HG03378 (cell line): ENCODE measurements around the gene RASA3.
"Not testable (repeated sequence)": the region's sequence is repeated elsewhere in the genome, so short reads cannot be mapped to it uniquely, and the experiment has no call there.

Experiments
- ATAC-seq: cut with Tn5 transposase; IDR thresholded peaks from one replicate; pipeline ENCODE4 v1.9.1; 2021; ENCODE audit warnings: mild to moderate bottlenecking, moderate library complexity; ENCODE audit not compliant: unreplicated experiment

The RASA3 gene

DNA sequence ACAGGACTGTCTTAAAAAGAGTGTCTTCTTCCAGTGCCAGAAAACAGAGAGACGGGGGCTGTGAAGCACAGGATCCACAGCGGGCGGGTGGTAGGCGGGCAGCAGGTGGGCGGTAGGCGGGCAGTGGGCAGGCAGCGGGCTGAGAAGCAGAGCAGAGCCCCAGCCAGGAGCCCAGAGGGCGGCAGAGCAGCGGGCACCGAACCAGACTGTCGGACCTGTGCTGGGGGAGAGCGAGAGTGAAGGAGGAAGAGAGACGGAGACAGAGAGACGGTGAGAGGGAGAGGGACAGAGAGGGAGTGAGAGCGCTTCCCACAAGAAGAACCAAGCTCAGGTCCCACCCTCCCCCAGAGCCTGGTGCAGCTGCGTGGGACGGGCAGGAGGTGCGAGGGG lies 30.3 kb downstream of the RASA3 start:
- ATAC-seq: no peak

DNA sequence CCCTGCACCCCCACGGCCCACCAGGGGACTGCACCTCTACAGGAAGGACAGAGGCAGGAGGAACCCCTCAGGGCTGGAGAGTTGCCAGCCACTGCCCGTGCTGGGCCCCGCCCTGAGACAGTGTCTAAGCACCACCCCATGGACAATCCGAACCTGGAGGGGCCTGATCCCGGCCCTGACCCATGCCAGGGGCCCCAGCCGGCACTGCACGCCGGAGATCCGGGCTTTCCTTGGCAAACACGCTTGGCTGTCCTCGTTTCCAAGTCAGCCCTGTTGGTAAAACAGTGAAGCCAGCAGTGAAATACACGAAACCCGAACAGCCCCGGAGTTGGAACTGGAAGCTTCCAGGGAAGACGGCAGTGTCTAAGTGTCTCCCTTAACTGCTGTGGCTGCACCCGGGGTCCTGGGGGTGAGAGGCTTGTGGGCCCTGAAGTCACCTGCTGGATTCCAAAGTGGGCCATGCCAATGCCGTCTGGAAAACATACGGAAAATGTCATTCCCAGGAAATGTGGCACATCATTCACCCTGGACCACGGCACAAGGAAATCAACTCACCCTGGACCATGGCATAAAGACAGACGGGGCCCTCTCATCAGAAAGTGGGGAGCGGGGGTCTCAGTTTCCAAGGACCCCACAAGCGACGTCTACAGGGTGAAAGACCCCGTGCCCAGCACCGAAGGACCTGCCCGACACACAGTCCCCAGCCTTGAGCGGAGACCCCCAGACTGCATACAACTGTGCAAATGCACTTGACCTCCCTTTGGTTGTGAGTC lies 30.9 kb downstream of the RASA3 start:
- no peak for ATAC-seq

DNA sequence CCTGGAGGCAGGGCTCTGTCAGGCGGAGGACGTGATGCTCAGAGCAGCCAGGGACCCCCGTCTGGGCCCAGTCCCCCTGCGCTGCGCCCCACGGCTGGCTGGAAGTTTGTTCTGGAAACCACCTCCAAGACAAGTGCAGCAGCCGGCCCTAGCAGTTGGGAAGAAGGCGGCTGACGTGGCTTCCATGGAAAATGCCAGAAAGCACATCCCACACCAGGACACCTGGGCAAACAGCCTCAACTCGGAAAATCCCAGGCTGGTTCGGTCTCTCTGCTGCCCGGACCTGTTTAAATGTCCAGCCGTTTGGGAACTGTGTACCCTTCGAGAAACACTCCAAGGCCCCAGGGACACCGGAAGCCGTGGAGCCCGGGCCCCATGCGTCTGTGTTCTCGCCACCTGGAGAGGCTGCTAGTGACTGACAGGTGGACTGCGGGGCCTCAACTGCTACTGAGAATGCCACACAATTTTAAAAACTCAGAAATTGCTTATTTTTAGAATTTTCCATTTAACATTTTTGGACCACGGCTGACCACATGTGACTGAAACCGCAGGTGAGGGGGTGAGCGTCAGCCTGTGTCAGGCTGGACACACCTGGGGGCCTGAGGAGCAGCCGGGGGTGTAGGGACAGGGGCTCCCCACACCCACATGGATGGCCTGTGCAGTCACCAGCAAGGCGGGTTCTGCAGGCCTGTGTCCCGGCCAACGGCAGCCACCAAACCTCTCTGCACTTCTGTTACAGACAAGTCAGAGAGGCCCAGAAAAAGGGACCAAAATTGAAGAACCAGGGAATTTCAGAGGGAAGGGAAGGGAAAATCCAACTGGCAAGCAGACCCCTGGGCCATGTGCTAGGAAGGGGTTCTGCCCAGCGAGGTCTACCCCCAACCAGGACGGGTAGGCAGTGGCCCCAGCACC lies 31.7 kb downstream of the RASA3 start:
- no peak for ATAC-seq

DNA sequence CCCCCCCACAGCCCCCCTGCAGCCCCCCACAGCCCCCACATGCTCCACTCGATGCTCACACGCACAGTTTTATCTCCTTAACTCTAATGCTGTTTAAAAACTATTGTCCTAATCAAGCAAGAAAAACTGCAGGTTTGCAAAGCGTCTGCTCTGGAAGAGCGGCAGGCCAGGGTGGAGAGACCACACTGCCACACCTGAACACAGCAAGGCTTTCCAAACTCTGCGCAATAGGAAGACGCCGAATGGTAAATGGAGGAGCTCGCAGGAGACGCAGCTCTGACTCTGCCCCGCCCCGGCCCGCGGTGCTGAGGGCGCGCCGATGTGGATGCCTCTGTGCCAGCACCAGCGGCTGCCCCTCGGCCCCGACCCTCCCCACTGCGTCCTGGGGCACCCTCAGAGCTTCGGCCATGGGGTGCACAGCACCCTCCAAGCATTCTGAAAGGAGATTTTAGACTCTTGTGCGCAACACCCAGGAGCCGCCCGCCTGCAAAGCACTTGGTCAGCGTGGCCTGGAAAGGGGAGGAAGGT lies 32.4 kb downstream of the RASA3 start:
- ATAC-seq: no peak

DNA sequence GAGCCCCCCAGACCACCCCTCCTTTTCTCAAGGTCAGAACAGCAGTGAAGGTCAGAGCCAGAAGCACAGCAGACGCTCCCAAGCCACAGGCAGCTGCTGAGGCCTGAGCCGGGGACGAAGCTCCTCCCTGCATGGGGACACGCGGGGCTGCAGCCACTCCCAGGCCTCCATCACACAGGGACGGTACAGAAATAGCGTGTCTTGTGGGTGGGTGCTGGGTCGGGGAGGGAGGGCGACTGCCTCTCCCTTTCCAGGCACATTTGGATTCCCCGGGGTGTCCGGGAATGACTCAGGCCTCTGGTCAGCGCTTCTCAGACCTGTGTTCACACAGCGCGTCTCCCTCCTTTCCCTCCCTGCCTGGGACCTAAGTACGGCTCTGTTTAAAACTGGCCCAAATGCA lies 33.2 kb downstream of the RASA3 start:
- no peak for ATAC-seq

DNA sequence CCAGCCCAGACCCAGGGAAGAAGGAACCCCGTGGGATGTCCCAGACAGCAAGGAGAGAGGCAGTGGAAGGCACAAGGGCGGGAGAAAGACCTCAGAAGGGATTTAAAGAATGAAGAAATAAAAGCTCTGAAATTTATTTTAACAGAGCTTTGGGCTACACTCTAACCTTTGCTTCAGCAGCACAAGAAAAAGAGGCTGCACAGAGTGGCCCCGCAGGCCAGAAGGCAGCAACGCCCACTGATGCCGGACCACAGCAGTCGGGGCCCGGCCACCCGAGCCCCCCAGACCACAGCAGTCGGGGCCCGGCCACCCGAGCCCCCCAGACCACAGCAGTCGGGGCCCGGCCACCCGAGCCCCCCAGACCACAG lies 33.8 kb downstream of the RASA3 start:
- not testable (repeated sequence) for ATAC-seq

DNA sequence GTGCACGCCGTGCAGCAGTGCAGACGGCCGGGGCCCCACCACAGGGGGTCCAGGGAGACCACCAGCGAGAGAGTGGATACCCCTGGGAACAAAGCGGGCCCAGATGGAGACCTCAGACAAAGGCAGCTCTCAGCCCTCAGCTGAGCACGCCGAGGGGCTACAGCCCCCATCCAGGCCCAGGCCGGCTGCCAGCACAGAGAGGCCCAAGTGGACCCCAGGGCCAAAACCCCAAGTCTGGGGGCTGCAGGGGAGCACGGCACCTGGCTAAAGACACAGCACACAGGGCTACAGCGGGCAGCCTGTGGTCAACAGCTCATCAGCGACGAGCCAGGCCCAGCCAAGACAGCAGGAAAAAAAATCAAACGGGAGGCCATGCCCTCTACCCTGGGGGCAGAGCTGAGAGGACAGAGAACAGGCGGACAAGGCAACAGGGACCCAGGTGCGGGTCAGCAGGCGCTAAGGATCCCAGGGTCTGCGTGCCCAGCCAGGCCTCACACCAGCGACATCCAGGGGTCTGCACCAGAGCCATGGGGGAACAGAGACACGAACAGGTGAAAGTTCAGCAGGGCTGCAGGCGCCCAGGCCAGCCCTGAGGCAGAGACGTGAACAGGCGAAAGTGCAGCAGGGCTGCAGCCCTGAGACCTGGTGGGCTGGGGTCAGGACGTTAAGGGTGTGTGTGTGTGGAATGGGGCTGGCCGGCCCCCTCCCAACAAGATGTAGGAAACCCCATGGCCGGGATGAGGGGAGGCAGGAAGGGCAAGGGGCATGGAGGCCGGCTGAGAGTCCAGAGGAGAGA lies 34.3 kb downstream of the RASA3 start:
- no peak for ATAC-seq

DNA sequence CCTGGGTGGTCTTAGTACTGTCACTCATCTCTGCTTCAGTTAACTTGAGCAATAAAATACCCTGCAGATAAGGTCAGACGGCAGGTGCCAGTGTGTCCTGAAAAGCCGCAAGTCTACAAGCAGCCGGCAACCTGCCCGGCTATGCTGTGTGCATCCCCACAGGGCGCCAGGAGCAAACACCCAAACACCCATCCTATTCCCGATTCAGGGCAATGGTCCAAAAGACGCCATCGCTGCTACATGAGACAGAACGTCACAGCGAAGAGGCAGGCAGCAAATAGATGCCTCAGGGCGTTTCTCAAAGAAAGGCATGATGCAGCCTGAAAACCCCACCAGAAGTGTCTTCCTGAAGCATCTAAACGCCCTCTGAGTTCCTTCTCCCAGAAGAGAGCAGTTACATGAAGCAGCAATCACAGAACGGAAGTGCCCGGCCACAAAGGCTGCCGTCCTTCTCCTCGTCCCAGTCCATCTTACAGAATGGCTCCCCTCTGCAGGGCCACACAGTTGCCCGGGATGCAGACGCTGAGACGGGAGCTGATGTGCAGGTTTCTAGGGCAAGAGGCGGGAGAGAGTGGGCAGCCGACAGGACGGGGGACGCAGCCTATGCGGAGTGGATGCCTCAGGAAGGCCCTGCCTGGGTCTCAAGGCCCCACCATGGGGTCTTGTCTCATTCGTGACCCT lies 35.1 kb downstream of the RASA3 start:
- ATAC-seq: no peak

DNA sequence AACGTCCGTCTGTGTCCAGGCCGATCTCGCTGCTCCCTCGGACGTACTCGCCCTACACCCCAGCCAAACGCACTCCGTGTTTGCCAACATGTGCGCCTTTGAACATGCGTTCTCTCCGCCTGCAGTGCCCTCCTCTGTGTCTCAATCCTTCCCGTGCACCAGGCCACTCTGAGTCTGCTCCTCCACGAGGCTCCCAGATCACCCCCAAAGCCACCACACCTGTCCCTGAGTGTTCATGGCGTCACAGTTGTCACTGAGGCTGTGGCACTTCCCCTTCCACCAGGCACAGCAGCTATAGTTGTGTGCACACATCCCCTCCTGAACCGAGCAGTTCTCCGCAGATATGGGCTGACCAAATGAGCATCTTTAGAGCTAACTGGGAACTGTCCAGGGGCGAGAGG lies 35.6 kb downstream of the RASA3 start:
- no peak for ATAC-seq

DNA sequence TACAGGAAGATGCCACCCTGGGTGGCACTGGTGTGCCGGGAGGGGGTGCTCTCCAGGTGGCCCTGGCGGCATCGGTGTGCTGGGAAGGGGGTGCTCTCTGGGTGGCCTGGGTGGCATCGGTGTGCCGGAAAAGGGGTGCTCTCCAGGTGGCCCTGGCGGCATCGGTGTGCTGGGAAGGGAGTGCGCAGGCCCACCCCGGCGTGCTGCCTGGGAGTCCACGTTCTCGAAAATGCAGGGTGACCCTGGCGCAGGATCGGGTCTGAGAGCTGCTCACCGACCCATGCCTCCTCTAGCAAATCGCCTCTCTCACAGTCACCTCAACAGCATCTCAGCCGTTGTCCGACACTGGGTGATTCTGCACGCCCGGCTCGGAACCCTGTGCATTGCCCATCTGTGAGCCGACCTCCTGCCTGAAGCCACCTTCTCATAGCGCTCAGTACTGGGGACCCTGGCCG lies 36.4 kb downstream of the RASA3 start:
- ATAC-seq: no peak

DNA sequence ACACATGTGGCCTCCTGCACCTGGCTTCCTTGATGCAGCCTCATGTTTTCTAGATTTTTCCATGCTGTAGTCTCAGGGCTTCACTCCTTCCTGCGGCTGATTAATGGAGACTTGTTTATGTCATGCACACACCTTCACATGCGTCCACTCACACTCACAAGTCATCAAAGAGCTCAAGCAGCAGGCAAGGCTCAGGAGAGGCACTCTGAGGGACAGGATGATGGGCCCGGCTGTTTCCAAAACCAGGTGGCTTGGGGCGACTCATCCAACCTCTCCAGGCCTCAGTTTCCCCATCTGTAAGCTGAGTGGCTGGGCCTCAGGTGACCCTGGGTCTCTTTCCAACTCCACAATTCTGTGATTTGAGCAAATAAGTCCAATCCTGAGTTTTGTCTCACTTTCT lies 36.9 kb downstream of the RASA3 start:
- ATAC-seq: no peak

DNA sequence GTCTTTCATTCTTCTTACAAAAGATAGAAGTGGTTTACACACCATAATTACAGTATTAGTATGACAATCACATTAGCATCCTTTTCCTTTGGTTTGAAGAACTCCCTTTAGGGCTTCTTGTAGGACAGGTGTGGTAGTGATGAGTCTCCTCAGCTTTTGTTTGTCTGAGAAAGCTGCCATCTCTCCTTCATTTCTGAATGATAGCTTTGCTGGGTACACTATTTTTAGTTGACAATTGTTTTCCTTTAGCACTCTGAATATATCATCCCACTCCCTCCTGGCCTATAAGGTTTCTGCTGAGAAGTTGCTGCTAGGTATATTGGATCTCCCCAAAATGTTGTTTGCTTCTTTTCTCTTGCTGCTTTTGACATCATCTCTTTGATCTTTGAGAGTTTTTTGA lies 39.3 kb downstream of the RASA3 start:
- no peak for ATAC-seq

DNA sequence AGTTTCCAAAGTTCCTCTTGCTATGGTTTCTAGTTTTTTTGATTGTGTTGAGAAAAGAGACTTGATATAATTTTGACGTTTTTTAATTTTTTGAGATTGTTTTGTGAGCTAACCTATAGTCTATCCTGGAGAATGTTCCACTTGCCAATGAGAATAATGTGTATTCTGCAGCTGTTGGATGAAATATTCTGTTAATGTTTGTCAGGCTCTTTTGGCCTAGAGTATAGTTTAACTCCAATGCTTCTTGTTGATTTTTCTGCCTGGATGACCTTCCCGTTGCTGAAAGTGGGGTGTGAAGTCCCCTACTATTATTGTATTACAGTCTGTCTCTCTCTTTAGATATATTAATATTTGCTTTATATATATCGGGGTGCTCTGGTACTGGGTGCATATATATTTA lies 40.0 kb downstream of the RASA3 start:
- ATAC-seq: no peak

DNA sequence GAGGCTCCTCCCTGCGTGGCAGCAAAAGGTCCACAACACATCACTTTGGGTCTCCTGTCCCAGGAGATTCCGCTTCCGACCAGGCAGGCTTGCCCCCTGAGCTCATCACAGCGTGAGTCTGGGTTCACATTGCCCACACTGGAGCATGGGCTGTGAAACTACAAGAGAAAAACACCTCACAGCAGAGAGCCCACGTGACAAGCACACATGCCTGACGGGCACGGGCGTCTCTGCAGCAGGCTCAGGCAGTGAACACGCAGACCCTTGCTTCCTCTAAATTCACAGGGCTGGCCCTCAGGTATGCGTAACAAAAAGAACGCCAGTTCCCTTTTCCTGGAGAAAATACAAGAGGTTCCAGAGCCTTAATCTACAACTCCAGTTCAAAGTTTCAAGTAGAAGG lies 41.9 kb downstream of the RASA3 start:
- ATAC-seq: no peak

DNA sequence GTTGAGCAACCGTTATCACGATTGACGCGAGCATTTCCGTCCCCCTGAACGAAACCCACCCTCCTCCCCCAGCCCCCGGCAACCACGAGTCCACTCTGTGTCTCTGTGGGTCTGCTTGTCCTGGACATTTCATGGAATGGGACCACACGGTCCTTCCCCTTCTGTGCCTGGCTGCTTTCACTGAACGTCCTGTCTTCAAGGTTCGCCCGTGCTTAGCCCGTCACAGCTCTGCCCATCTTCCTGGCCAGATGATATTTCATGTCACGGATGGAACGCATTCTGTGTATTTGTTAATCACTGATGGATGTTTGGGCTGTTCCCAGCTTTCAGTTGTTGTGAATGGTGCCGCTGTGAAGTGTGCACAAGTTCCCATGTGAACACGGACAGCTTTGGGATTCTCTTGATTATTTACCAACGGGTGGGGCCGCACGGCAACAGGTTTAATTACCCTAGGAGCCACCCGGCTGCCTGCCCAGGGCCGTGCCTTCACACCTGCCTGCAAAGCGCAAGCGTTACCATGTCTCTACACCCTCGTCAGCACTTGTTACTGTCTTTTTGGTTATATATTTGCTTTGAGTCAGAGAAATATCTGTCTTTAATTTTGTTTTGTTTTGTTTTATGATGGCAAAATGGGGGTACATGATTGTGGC lies 42.5 kb downstream of the RASA3 start:
- no peak for ATAC-seq

DNA sequence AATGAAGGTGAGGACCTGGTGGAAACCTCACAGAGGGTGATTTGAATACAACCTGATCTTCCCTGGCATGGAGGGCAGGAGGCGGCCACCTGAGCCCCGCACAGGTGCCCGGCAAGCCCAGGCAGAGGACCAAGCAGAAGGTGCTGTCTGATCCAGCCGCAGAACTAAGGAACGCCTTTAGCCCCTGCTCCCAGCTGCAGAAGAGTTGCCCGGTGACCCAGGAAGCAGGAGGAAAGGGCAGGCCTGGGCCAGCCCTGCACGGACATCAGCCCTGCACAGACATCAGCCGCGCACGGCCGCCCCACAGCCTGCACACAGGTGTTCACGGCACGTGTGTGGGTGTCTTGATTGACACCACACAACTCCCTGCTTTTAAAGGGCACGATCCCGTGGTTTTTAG lies 43.1 kb downstream of the RASA3 start:
- ATAC-seq: no peak

DNA sequence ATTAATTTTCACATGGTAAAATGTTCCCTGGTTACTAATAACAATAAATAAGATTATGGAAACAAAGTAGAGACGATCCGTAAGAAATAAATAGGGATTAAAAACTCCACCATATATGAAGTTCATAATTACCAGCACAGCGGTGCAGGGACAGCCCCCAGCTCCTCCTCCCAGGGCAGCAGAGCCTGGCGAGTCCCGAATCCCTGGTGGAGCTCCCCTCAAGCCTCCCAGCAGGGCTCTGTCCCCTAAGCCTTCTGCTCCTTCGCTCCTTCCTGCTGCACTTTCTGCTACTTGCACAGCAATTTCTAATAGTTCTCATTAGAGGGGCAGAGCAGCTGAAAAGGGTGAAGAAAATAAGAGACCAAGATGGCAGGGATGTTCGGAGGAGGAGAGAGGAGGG lies 43.6 kb downstream of the RASA3 start:
- ATAC-seq: no peak

DNA sequence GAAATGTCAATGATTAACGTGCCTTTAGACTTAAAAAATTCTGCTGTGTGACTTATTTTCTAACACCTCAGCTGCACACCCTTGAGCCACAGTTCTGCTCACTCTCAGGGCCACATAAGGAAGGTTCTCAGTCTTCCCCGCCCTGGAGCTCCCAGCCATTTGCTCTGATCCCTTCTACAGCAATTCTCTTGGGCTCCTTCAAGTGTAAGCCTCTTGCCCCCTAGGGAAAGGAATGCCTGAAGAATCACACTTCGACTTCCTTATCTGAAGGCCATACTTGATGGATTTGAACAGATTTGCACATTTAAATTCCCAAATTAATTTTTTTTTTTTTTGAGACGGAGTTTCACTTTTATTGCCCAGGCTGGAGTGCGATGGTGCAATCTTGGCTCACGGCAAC lies 44.2 kb downstream of the RASA3 start:
- ATAC-seq: no peak

DNA sequence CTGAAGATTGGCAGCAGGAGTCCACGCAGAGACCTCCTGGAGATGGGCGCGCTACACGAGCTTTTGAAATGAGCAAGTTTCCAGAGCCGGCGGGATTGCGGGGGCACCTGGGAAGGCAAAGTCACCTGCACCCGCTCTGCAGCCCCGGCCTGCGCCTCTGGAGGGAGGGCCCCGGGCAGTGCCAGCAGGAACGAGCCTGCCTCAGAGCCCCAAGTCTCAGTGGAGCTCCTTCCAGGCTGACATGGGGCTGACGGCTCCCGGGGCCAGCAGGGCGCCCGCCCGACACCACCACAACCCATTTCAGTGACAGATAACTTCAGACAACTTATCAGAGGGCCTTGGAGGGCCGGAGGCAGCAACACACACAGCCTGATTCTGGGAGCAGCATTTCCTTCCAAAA lies 45.0 kb downstream of the RASA3 start:
- ATAC-seq: no peak
